ENCODE measurements around the gene CAMKV.

GRCh38 chr3:49878686-49879085 lies 9.0 kb upstream of the CAMKV start:
- TF ChIP-seq USF2 (IDR thresholded peaks at IDR 0.05; ENCODE audit: low read depth, low read length) (no peak), CTCF (conservative IDR thresholded peaks at IDR 0.05; ENCODE audit: low read depth, low read length) (no peak), CEBPB (IDR thresholded peaks at IDR 0.05; ENCODE audit: low read depth, low read length) (no peak), MXI1 (IDR thresholded peaks at IDR 0.05; ENCODE audit: borderline replicate concordance, low read depth, low read length) (no peak), RAD21 (IDR thresholded peaks at IDR 0.05; ENCODE audit: low read length) (no peak), FOS (IDR thresholded peaks at IDR 0.05; ENCODE audit: low read depth, low read length) (no peak), MAFK (IDR thresholded peaks at IDR 0.05; ENCODE audit: low read depth, low read length) (no peak)
